Neural progenitor cell (in vitro differentiated cells): Measurements from ENCODE around the gene OR4A16. TPM values are rescaled to one million over a fixed set of nuclear protein-coding genes. Genes with fewer than 3 reads are reported as not detected.

Experiments used
- DNase-seq: peaks from one replicate; pipeline ENCODE4 v3.0.0-alpha.2; 2016; ENCODE audit warnings: low spot score
- H2AFZ ChIP-seq: fragments of 200-600 bp; sonication (generic); replicated peaks from 2 replicates; pipeline ENCODE4 v1.6.1; 2016; ENCODE audit warnings: antibody characterized with exemption
- H3F3A ChIP-seq: fragments of 200-600 bp; sonication (generic); 2 replicates; pipeline ENCODE4 v1.6.1; 2016; ENCODE audit warnings: antibody characterized with exemption, low read depth
- H3K27ac ChIP-seq: fragments of 200-600 bp; sonication (generic); 2 replicates; pipeline ENCODE4 v1.5.1; 2016; ENCODE audit warnings: mild to moderate bottlenecking
- H3K27me3 ChIP-seq: fragments of 200-600 bp; sonication (generic); 2 replicates; pipeline ENCODE4 v1.6.1; 2016; ENCODE audit warnings: mild to moderate bottlenecking, moderate library complexity
- H3K36me3 ChIP-seq: fragments of 200-600 bp; sonication (generic); 2 replicates; pipeline ENCODE4 v1.5.1; 2016
- H3K4me1 ChIP-seq: fragments of 200-600 bp; sonication (generic); 2 replicates; pipeline ENCODE4 v1.6.1; 2016; ENCODE audit warnings: mixed run types
- H3K4me2 ChIP-seq: fragments of 200-600 bp; sonication (generic); 2 replicates; pipeline ENCODE4 v1.6.1; 2016
- H3K4me3 ChIP-seq: fragments of 200-600 bp; sonication (generic); 2 replicates; pipeline ENCODE4 v1.5.1; 2016
- H3K79me2 ChIP-seq: fragments of 200-600 bp; sonication (generic); 2 replicates; pipeline ENCODE4 v1.6.1; 2016; ENCODE audit warnings: low read depth
- H3K9ac ChIP-seq: fragments of 200-600 bp; sonication (generic); 2 replicates; pipeline ENCODE4 v1.6.1; 2016
- H3K9me3 ChIP-seq: fragments of 200-600 bp; sonication (generic); 2 replicates; pipeline ENCODE4 v1.5.1; 2016; ENCODE audit warnings: low read depth
- H4K20me1 ChIP-seq: fragments of 200-600 bp; sonication (generic); 2 replicates; pipeline ENCODE4 v1.6.1; 2016; ENCODE audit warnings: low read depth
- H3K27ac Mint-ChIP-seq: 3 replicates; pipeline ENCODE4 v1.8.0; 2021; ENCODE audit warnings: mixed read lengths
- H3K27me3 Mint-ChIP-seq: 2 replicates; pipeline ENCODE4 v1.8.0; 2022; ENCODE audit warnings: low read depth, mild to moderate bottlenecking, inconsistent platforms, moderate library complexity, mixed read lengths; ENCODE audit not compliant: insufficient read depth
- H3K36me3 Mint-ChIP-seq: 3 replicates; pipeline ENCODE4 v1.8.0; 2021; ENCODE audit warnings: mixed read lengths
- H3K4me1 Mint-ChIP-seq: 3 replicates; pipeline ENCODE4 v1.8.0; 2021; ENCODE audit warnings: mixed read lengths
- H3K4me3 Mint-ChIP-seq: 3 replicates; pipeline ENCODE4 v1.8.0; 2021; ENCODE audit warnings: mild to moderate bottlenecking, moderate library complexity, mixed read lengths
- H3K9me3 Mint-ChIP-seq: 3 replicates; pipeline ENCODE4 v1.8.0; 2020; ENCODE audit warnings: mixed read lengths
- EZH2 ChIP-seq: fragments of 200-600 bp; sonication (generic); IDR thresholded peaks from 2 replicates; pipeline ENCODE4 v1.6.1; 2017; ENCODE audit warnings: antibody characterized with exemption, mild to moderate bottlenecking, moderate library complexity
- EZH2phosphoT487 ChIP-seq: fragments of 200-600 bp; sonication (generic); IDR thresholded peaks from 2 replicates; pipeline ENCODE4 v1.6.1; 2017; ENCODE audit warnings: antibody characterized with exemption
- total RNA-seq: library from RNA; depleted of rRNA; stranded (reverse); fragments of >200 nt; gene quantifications from 2 replicates; pipeline ENCODE4 v1.2.3, GENCODE V29; 2015; ENCODE audit warnings: low replicate concordance
- TF ChIP-seq, protein P1 (sequence below): fragments of 200-600 bp; sonication (generic); IDR thresholded peaks from 2 replicates; pipeline ENCODE4 v1.5.1; 2017; ENCODE audit warnings: antibody characterized with exemption, mild to moderate bottlenecking

Gene OR4A16, protein sequence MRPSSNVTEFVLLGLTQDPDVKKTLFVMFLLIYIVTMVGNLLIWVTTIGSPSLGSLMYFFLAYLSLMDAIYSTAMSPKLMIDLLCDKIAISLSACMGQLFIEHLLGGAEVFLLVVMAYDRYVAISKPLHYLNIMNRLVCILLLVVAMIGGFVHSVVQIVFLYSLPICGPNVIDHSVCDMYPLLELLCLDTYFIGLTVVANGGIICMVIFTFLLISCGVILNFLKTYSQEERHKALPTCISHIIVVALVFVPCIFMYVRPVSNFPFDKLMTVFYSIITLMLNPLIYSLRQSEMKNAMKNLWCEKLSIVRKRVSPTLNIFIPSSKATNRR
- total RNA-seq, result not detected in 2 replicates

DNA sequence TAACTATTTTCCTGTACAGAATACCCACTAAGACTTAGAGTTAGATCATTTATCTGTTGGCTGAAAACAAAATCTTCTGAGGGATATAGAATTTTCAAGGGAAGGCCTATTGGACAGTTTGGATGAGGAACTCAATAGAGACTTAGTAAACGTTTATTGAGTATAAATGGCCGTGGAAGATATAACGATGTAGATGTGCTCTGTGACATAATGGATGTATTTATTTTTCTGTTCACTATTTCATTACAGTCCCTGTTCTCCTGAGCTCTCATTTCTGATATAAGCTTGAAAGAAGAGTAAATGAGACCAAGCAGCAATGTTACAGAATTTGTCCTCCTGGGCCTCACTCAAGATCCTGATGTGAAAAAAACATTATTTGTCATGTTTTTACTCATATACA is at the start of gene OR4A16:
TSS of gene OR4A16 (plus strand) at position 301 of the 400 bp plus-strand sequence. CDS start at position 301, 0 bp downstream.
- Histone ChIP-seq H3K9me3 (peaks cover 30% of the 10 kb centered on the region), H3K79me2 (no peaks in the 10 kb centered on the region), H3F3A (no peaks in the 10 kb centered on the region), H3K27me3 (no peaks in the 10 kb centered on the region), H3K4me1 (no peaks in the 10 kb centered on the region), H3K4me2 (no peak within 1 kb of the TSS), H3K36me3 (no peaks in the 10 kb centered on the region), H3K27ac (no peak within 1 kb of the TSS), H2AFZ (no peak within 1 kb of the TSS), H3K4me3 (no peak within 1 kb of the TSS), H4K20me1 (no peaks in the 10 kb centered on the region), H3K9ac (no peak within 1 kb of the TSS)
- H3K4me1 Mint-ChIP-seq, result no peaks in the 10 kb centered on the region
- H3K9me3 Mint-ChIP-seq, result peaks cover 26% of the 10 kb centered on the region
- DNase-seq, result no peak
- H3K36me3 Mint-ChIP-seq, result no peaks in the 10 kb centered on the region
- H3K27ac Mint-ChIP-seq, result no peak within 1 kb of the TSS
- H3K27me3 Mint-ChIP-seq, result peaks cover 1% of the 10 kb centered on the region
- no peak within 1 kb of the TSS for H3K4me3 Mint-ChIP-seq
- TF ChIP-seq EZH2, result no peak
- TF ChIP-seq EZH2phosphoT487, result no peak
- TF ChIP-seq, protein P1, sequence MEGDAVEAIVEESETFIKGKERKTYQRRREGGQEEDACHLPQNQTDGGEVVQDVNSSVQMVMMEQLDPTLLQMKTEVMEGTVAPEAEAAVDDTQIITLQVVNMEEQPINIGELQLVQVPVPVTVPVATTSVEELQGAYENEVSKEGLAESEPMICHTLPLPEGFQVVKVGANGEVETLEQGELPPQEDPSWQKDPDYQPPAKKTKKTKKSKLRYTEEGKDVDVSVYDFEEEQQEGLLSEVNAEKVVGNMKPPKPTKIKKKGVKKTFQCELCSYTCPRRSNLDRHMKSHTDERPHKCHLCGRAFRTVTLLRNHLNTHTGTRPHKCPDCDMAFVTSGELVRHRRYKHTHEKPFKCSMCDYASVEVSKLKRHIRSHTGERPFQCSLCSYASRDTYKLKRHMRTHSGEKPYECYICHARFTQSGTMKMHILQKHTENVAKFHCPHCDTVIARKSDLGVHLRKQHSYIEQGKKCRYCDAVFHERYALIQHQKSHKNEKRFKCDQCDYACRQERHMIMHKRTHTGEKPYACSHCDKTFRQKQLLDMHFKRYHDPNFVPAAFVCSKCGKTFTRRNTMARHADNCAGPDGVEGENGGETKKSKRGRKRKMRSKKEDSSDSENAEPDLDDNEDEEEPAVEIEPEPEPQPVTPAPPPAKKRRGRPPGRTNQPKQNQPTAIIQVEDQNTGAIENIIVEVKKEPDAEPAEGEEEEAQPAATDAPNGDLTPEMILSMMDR, result no peak

DNA sequence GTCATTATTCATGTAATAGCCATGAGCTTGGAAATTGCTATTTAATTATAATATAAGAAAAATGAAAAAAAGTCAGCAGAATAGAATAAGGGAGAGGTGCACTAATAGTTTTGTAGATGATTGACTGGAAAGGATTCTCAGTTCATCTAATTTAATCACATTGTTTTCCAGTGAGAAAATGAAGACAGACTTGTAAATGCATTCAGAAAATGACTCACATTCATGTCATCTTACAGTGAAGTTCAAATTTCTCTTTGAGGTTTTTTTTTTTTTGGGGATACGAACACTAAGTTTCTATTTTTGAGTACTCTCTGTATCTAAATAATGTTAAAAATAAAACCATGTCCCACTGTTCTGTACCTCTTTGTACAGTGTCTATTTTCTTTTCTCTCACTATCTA is 18.5 kb upstream of the OR4A16 start:
- peaks cover 16% of the 10 kb centered on the region for H3K9me3 Mint-ChIP-seq
- H3K36me3 Mint-ChIP-seq, result no peaks in the 10 kb centered on the region
- Histone ChIP-seq H2AFZ (no peak overlapping the region), H3K4me3 (no peak overlapping the region), H3K9ac (no peak overlapping the region), H4K20me1 (no peaks in the 10 kb centered on the region), H3K4me2 (no peak overlapping the region), H3K27me3 (no peaks in the 10 kb centered on the region), H3F3A (no peaks in the 10 kb centered on the region), H3K79me2 (no peaks in the 10 kb centered on the region), H3K36me3 (no peaks in the 10 kb centered on the region), H3K9me3 (peaks cover 43% of the 10 kb centered on the region), H3K4me1 (no peaks in the 10 kb centered on the region), H3K27ac (no peak overlapping the region)
- no peak for TF ChIP-seq EZH2
- TF ChIP-seq, protein P1, result no peak
- no peak for TF ChIP-seq EZH2phosphoT487
- no peak for DNase-seq
- H3K27me3 Mint-ChIP-seq, result peaks cover 2% of the 10 kb centered on the region
- H3K4me3 Mint-ChIP-seq, result no peak overlapping the region
- no peak overlapping the region for H3K27ac Mint-ChIP-seq
- H3K4me1 Mint-ChIP-seq, result no peaks in the 10 kb centered on the region

DNA sequence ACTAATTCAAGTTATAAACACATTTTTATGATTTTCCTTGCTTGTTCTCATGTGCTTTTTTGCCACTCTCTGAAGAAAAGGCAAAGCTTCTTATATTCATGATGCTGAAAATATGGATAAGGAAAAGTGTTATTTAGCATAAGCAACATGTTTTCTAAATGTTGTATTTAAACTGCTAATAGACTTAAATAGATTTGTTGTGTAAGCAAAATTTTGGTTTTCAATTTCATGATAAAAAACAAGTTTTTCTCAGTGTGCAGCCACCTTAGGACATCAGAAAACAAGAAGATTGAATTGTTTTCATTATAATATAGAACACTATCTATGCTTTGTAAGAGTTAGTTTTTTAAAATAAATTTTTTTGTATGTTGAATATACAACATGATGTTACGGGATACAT is 2.3 kb downstream of the OR4A16 start:
- no peaks in the 10 kb centered on the region for H3K4me1 ChIP-seq
- Mint-ChIP-seq H3K27ac (no peak overlapping the region), H3K4me1 (no peaks in the 10 kb centered on the region), H3K9me3 (peaks cover 36% of the 10 kb centered on the region), H3K36me3 (no peaks in the 10 kb centered on the region), H3K27me3 (no peaks in the 10 kb centered on the region), H3K4me3 (no peak overlapping the region)
- H4K20me1 ChIP-seq, result no peaks in the 10 kb centered on the region
- H3K4me2 ChIP-seq, result no peak overlapping the region
- H3K36me3 ChIP-seq, result no peaks in the 10 kb centered on the region
- H3K9ac ChIP-seq, result no peak overlapping the region
- TF ChIP-seq, protein P1, result no peak
- TF ChIP-seq EZH2phosphoT487 (no peak), EZH2 (no peak)
- DNase-seq, result no peak
- no peak overlapping the region for H2AFZ ChIP-seq
- no peaks in the 10 kb centered on the region for H3F3A ChIP-seq
- no peak overlapping the region for H3K27ac ChIP-seq
- H3K4me3 ChIP-seq, result no peak overlapping the region
- no peaks in the 10 kb centered on the region for H3K79me2 ChIP-seq
- H3K27me3 ChIP-seq, result no peaks in the 10 kb centered on the region
- H3K9me3 ChIP-seq, result peaks cover 29% of the 10 kb centered on the region
